OCI-LY1 (cell line): ENCODE measurements around the gene AGER.

Experiments used
- H2AFZ ChIP-seq: fragments of 200-600 bp; sonication (generic), shearing (Covaris generic); 2 replicates; pipeline ENCODE4 v1.6.0; 2014; ENCODE audit warnings: antibody characterized with exemption, mild to moderate bottlenecking, low read length
- H3F3A ChIP-seq: fragments of 200-600 bp; sonication (generic), shearing (Covaris generic); 2 replicates; pipeline ENCODE4 v1.6.0; 2014; ENCODE audit warnings: mild to moderate bottlenecking, antibody characterized with exemption, low read length, moderate library complexity; ENCODE audit not compliant: insufficient read depth
- H3K27ac ChIP-seq: fragments of 200-600 bp; sonication (generic); 2 replicates; pipeline ENCODE4 v1.5.1; 2014; ENCODE audit warnings: low read length, mixed run types, mild to moderate bottlenecking, low read depth; ENCODE audit not compliant: poor library complexity, severe bottlenecking
- H3K27me3 ChIP-seq: fragments of 200-600 bp; sonication (generic); 2 replicates; pipeline ENCODE4 v1.6.0; 2014; ENCODE audit warnings: antibody characterized with exemption, mild to moderate bottlenecking, low read length, moderate library complexity; ENCODE audit not compliant: insufficient read depth
- H3K36me3 ChIP-seq: fragments of 200-600 bp; sonication (generic); 2 replicates; pipeline ENCODE4 v1.6.1; 2014; ENCODE audit warnings: mild to moderate bottlenecking, antibody characterized with exemption, low read length, moderate library complexity, mixed read lengths; ENCODE audit not compliant: insufficient read depth
- H3K4me1 ChIP-seq: fragments of 200-600 bp; sonication (generic); 2 replicates; pipeline ENCODE4 v1.5.1; 2014; ENCODE audit warnings: mild to moderate bottlenecking, low read length, moderate library complexity; ENCODE audit not compliant: insufficient read depth, severe bottlenecking
- H3K4me2 ChIP-seq: fragments of 200-600 bp; sonication (generic), shearing (Covaris generic); 2 replicates; pipeline ENCODE4 v1.6.1; 2014; ENCODE audit warnings: low read length
- H3K4me3 ChIP-seq: fragments of 200-600 bp; sonication (generic); 2 replicates; pipeline ENCODE4 v1.5.1; 2014; ENCODE audit warnings: low read length, low read depth, mild to moderate bottlenecking, mixed read lengths; ENCODE audit not compliant: poor library complexity, severe bottlenecking
- H3K79me2 ChIP-seq: fragments of 200-600 bp; shearing (Covaris generic); 2 replicates; pipeline ENCODE4 v1.6.1; 2016; ENCODE audit warnings: mixed run types, low read length, mixed read lengths; ENCODE audit not compliant: insufficient read depth
- H3K9ac ChIP-seq: fragments of 200-600 bp; sonication (generic), shearing (Covaris generic); 2 replicates; pipeline ENCODE4 v1.6.1; 2014; ENCODE audit warnings: mild to moderate bottlenecking, low read length, mixed read lengths
- H3K9me2 ChIP-seq: fragments of 200-600 bp; sonication (generic), shearing (Covaris generic); 2 replicates; pipeline ENCODE4 v1.6.1; 2014; ENCODE audit warnings: low read depth, mild to moderate bottlenecking, low read length, mixed read lengths
- H3K9me3 ChIP-seq: fragments of 200-600 bp; shearing (Covaris generic); 2 replicates; pipeline ENCODE4 v1.6.1; 2014; ENCODE audit warnings: low read length, mixed read lengths
- H4K20me1 ChIP-seq: fragments of 200-600 bp; sonication (generic), shearing (Covaris generic); 2 replicates; pipeline ENCODE4 v1.6.0; 2016; ENCODE audit warnings: mild to moderate bottlenecking, low read length; ENCODE audit not compliant: insufficient read depth
- EZH2 ChIP-seq: fragments of 200-600 bp; sonication (generic), shearing (Covaris generic); IDR thresholded peaks from 2 replicates; pipeline ENCODE4 v1.8.0; 2017; ENCODE audit warnings: borderline replicate concordance, mixed run types, mild to moderate bottlenecking, antibody characterized with exemption, low read length, moderate library complexity, mixed read lengths
- TF ChIP-seq, protein P1 (sequence below): fragments of 200-600 bp; sonication (generic), shearing (Covaris generic); IDR thresholded peaks from 2 replicates; pipeline ENCODE4 v1.5.1; 2017; ENCODE audit warnings: mild to moderate bottlenecking, antibody characterized with exemption, low read length, moderate library complexity, mixed read lengths

AGER gene

DNA sequence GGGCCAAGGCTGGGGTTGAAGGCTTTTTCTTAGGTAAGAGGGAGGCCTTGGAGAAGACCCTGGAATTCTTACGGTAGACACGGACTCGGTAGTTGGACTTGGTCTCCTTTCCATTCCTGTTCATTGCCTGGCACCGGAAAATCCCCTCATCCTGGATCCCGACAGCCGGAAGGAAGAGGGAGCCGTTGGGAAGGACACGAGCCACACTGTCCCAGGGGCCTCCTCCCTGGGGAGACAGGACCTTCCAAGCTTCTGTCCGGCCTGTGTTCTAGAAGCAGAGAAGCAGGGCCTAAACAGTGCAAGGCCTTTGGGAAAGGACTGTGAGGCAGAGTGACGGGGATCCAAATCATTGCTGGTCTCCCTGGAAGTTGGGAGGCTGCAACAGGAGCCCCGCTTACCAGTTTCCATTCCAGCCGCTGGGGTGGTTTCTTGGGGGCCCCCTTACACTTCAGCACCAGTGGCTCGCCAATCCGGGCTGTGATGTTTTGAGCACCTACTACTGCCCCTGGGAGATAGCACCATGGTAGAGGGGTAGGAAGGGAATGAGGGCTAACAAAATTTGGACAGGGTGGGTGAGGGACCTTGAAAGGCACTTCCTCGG, 470 bp downstream of the AGER start:
- peaks cover 59% of the 10 kb centered on the region; the same call in 1 of the 2 replicates for H3K36me3 ChIP-seq
- H4K20me1 ChIP-seq = no peaks in the 10 kb centered on the region
- no peaks in the 10 kb centered on the region for H3K9me2 ChIP-seq
- no peak overlapping the region for H3K4me3 ChIP-seq
- no peaks in the 10 kb centered on the region for H3K79me2 ChIP-seq
- no peak overlapping the region for H2AFZ ChIP-seq
- no peak overlapping the region for H3K4me2 ChIP-seq
- no peak overlapping the region for H3K9ac ChIP-seq
- TF ChIP-seq, protein P1, sequence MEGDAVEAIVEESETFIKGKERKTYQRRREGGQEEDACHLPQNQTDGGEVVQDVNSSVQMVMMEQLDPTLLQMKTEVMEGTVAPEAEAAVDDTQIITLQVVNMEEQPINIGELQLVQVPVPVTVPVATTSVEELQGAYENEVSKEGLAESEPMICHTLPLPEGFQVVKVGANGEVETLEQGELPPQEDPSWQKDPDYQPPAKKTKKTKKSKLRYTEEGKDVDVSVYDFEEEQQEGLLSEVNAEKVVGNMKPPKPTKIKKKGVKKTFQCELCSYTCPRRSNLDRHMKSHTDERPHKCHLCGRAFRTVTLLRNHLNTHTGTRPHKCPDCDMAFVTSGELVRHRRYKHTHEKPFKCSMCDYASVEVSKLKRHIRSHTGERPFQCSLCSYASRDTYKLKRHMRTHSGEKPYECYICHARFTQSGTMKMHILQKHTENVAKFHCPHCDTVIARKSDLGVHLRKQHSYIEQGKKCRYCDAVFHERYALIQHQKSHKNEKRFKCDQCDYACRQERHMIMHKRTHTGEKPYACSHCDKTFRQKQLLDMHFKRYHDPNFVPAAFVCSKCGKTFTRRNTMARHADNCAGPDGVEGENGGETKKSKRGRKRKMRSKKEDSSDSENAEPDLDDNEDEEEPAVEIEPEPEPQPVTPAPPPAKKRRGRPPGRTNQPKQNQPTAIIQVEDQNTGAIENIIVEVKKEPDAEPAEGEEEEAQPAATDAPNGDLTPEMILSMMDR = no peak
- no peak for TF ChIP-seq EZH2
- H3K27ac ChIP-seq = no peak overlapping the region
- no peaks in the 10 kb centered on the region for H3K9me3 ChIP-seq
- no peaks in the 10 kb centered on the region for H3F3A ChIP-seq
- H3K4me1 ChIP-seq = peaks cover 13% of the 10 kb centered on the region
- H3K27me3 ChIP-seq = no peaks in the 10 kb centered on the region

DNA sequence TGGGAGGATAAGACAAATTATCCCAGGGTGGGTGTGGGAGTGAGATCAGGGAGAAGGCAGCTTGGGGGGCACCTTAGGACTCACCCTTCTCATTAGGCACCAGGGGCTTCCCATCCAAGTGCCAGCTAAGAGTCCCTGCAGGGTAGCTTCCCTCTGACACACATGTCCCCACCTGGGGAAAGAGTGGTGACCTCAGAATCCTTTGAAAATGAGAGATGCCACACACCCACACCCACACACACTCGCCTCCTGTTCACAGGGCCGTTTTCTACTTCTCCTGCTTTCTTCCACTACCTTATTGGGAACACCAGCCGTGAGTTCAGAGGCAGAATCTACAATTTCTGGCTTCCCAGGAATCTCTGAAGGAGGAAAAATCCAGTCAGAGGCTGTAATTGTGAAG, 1.0 kb downstream of the AGER start:
- Histone ChIP-seq H2AFZ (no peak overlapping the region), H3K9ac (no peak overlapping the region), H3F3A (no peaks in the 10 kb centered on the region), H4K20me1 (no peaks in the 10 kb centered on the region), H3K27ac (no peak overlapping the region), H3K79me2 (no peaks in the 10 kb centered on the region), H3K4me2 (no peak overlapping the region), H3K4me3 (no peak overlapping the region), H3K36me3 (peaks cover 56% of the 10 kb centered on the region; the same call in 1 of the 2 replicates), H3K4me1 (peaks cover 11% of the 10 kb centered on the region), H3K27me3 (no peaks in the 10 kb centered on the region), H3K9me2 (no peaks in the 10 kb centered on the region), H3K9me3 (no peaks in the 10 kb centered on the region)
- TF ChIP-seq, protein P1 = no peak
- no peak for TF ChIP-seq EZH2

DNA sequence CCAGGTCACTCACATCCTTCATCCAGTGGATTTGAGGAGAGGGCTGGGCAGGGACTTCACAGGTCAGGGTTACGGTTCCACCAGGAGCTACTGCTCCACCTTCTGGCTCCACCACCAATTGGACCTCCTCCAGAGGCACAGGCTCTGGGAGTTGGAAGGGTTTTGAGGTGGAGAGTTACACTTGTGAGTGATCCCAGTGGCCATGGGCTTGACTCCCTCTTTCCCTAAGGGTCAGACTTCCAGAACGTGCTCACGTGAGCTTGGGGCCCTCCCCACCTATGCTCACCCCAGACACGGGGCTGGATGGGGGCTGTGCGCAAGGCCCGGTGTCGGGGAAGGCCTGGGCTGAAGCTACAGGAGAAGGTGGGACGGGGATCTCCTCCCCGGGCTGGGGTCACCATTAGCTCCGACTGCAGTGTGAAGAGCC, 1.5 kb downstream of the AGER start:
- Histone ChIP-seq H3K4me1 (peaks cover 11% of the 10 kb centered on the region), H3K27ac (no peak overlapping the region)

More for the DNA sequence above, 1.5 kb downstream of the AGER start:
- H3K9me2 ChIP-seq = no peaks in the 10 kb centered on the region
- H3K9me3 ChIP-seq = no peaks in the 10 kb centered on the region
- no peaks in the 10 kb centered on the region for H3K27me3 ChIP-seq
- TF ChIP-seq, protein P1 = no peak
- no peak for TF ChIP-seq EZH2
- no peak overlapping the region for H3K4me3 ChIP-seq
- H2AFZ ChIP-seq = no peak overlapping the region
- peaks cover 51% of the 10 kb centered on the region; the same call in 1 of the 2 replicates for H3K36me3 ChIP-seq
- H4K20me1 ChIP-seq = no peaks in the 10 kb centered on the region
- no peaks in the 10 kb centered on the region for H3F3A ChIP-seq
- H3K79me2 ChIP-seq = no peaks in the 10 kb centered on the region
- no peak overlapping the region for H3K9ac ChIP-seq
- H3K4me2 ChIP-seq = no peak overlapping the region
